HG02852 (cell line): ENCODE data around the gene ST3GAL2.
"Not testable (repeated sequence)": the region's sequence is repeated elsewhere in the genome, so short reads cannot be mapped to it uniquely, and the experiment has no call there.

Source experiments
- ATAC-seq: cut with Tn5 transposase; IDR thresholded peaks from one replicate; pipeline ENCODE4 v1.9.1; 2021; ENCODE audit warnings: mild to moderate bottlenecking, moderate library complexity; ENCODE audit not compliant: unreplicated experiment

Gene ST3GAL2

GRCh38 chr16:70468776-70469525, 30.1 kb upstream of the ST3GAL2 start:
- ATAC-seq, result no peak

GRCh38 chr16:70467608-70468007, 28.7 kb upstream of the ST3GAL2 start:
- ATAC-seq, result no peak

DNA sequence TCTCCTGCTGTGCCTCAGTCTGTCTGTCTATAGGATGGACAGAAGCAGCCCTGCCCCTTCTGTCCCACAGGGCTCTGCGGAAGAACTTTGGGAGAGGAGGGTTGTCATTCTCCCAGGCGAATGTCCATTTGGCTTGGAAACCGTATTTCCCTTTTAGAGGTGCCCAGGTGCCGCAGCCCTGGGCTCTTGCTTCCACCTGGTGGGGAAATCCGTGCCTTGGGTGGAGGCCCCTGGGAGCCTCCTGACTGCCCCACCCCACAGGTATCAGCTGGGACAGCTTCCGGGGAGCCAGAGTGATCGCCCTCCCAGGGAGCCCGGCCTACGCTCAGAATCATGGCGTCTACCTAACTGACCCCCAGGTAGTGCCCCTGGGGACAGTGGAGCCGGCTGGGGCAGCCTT, 28.2 kb upstream of the ST3GAL2 start:
- no peak for ATAC-seq

DNA sequence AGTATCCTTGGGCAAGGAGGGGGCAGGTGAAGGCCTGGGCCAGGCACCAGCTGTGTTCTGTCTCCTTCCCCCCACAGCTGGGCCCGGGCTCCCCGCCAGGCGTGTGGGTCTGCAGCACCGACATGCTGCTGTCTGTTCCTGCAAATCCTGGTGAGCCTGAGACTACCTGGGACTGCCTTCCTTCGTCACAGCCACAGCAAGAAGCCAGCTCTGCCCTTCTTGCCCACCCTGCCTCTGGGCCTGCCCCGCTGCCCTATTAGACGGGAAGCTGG, 27.8 kb upstream of the ST3GAL2 start:
- ATAC-seq, result no peak

GRCh38 chr16:70465999-70466804, 27.3 kb upstream of the ST3GAL2 start:
- ATAC-seq, result no peak

DNA sequence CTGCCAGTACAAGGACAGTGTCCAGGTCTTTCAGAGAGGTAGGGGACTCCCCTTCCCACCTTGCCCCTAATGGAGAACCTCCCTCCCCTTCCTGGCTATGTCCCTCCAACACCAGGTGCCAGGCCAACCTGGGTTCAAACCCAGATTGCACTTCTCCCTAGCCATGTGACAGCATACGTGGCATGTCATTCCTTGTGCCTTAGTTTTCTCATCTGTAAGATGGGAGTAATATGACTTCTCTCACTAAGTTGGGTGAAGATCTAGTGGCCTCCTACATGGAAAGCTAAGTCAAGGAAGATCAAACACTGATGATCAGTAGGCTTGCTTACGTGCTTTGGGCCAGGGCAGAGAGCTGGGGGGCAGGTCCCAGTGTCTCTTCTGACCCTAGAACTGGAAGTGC, 24.3 kb upstream of the ST3GAL2 start:
- no peak for ATAC-seq

- no peak for ATAC-seq
Measured at GRCh38 chr16:70460737-70461261, 21.9 kb upstream of the ST3GAL2 start.

- no peak for ATAC-seq
Measured at GRCh38 chr16:70457446-70458166, 18.7 kb upstream of the ST3GAL2 start.

- ATAC-seq, result no peak
Measured at GRCh38 chr16:70455910-70456309, 17.0 kb upstream of the ST3GAL2 start.

GRCh38 chr16:70454222-70455034, 15.5 kb upstream of the ST3GAL2 start, which contains the start of gene FCSK:
TSS of gene FCSK (plus strand) at chr16:70454595. CDS start at chr16:70463191, 8,596 bp downstream.
- peak; percentile 88 for ATAC-seq

DNA sequence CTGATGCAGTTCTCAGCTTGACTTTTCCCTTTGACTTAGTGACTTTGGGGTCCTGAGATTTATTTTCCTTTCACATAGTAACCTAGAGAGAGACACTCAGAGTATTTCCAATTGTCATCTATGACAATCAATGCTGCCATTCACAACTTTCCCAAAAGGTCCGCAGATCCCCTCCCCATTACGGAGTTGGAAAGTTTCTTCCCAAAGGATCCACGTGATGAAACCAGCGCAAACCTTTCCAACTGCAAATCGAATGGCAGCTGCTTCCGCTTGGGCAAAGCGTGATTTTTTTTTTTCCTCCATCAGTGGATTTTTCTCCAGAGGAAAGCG, 15.0 kb upstream of the ST3GAL2 start:
- ATAC-seq, result no peak

GRCh38 chr16:70453117-70453891, 14.4 kb upstream of the ST3GAL2 start:
- no peak for ATAC-seq

DNA sequence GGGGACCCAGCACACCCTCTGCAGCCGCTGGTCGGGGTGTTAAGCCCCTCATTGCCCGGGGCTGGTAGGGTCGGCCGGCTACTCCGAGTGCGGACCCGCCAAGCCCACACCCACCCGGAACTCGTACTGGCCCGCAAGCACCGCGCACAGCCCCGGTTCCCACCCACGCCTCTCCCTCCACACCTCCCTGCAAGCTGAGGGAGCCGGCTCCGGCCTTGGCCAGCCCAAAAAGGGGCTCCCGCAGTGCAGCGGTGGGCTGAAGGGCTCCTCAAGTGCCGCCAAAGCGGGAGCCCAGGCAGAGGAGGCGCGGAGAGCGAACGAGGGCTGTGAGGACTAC, 12.1 kb upstream of the ST3GAL2 start:
- not testable (repeated sequence) for ATAC-seq

- ATAC-seq, result not testable (repeated sequence)
Measured at GRCh38 chr16:70450142-70451003, 11.5 kb upstream of the ST3GAL2 start.

DNA sequence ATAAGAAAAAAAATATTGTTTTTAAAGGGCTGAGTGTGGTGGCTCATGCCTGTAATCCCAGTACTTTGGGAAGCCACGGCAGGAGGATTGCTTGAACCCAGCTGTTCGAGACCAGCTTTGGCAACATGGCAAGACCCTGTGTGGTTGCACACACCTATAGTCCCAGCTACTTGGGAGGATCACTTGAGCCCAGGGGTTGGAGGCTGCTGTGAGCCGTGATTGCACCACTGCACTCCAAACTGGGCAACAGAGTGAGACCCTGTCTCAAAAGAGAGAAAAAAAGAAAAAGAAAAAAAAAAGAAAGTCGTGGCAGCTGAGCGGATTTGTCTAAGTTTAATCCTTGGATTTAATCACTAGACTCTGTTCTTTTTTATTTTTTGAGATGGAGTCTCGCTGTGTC, 9.2 kb upstream of the ST3GAL2 start:
- no peak for ATAC-seq

GRCh38 chr16:70444249-70445063, 5.6 kb upstream of the ST3GAL2 start:
- ATAC-seq, result no peak

DNA sequence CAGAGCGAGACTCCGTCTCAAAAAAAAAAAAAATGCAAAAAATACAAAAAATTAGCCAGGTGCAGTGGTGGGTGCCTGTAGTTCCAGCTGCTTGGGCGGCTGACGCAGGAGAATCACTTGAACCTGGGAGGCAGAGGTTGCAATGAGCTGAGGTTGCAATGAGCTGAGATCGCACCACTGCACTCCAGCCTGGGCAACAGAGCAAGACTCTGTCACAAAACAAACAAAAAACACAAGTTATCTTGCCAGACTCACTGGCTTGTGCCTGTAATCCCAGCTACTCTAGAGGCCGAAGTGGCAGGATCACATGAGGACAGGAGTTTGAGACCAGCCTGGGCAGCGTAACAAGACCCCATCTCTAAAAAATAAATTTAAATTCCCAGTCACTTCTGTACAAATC, 3.4 kb upstream of the ST3GAL2 start:
- ATAC-seq, result no peak

GRCh38 chr16:70441406-70441990, 2.6 kb upstream of the ST3GAL2 start:
- ATAC-seq, result no peak
